WERI-Rb-1 (cell line): ENCODE results near the gene RS1.
A peak's percentile ranks its signal among the peaks of the same experiment; 100 is the strongest.

Experiments
- DNase-seq: peaks from one replicate; pipeline ENCODE4 v3.0.0-alpha.2; 2020
- H3K27ac ChIP-seq: fragments of 250-450 bp; sonication (Bioruptor Pico); 2 replicates; pipeline ENCODE4 v1.5.1; 2020; ENCODE audit warnings: mild to moderate bottlenecking, moderate library complexity
- H3K27me3 ChIP-seq: fragments of 250-450 bp; sonication (Bioruptor Pico); 2 replicates; pipeline ENCODE4 v1.5.1; 2021; ENCODE audit warnings: mild to moderate bottlenecking, low read depth, moderate library complexity; ENCODE audit not compliant: insufficient read depth, severe bottlenecking
- H3K36me3 ChIP-seq: fragments of 250-450 bp; sonication (Bioruptor Pico); 2 replicates; pipeline ENCODE4 v1.5.1; 2020; ENCODE audit warnings: mild to moderate bottlenecking, moderate library complexity
- H3K4me3 ChIP-seq: 2 replicates; pipeline ENCODE4 v1.5.1; 2011; ENCODE audit warnings: low read depth, mild to moderate bottlenecking, control low read depth, low read length
- H3K9me3 ChIP-seq: fragments of 250-450 bp; sonication (Bioruptor Pico); 2 replicates; pipeline ENCODE4 v1.5.1; 2021; ENCODE audit warnings: mild to moderate bottlenecking, moderate library complexity; ENCODE audit not compliant: severe bottlenecking
- CTCF ChIP-seq: IDR thresholded peaks from 2 replicates; pipeline ENCODE4 v1.5.1; 2011; ENCODE audit warnings: low read depth, mild to moderate bottlenecking, control low read depth, inconsistent platforms, low read length

RS1 gene

GRCh38 chrX:18676050-18676449 is 4.1 kb upstream of the RS1 start:
- H3K4me3 ChIP-seq: no peak overlapping the region
- H3K27ac ChIP-seq: no peak overlapping the region
- H3K36me3 ChIP-seq: no peaks in the 10 kb centered on the region
- H3K9me3 ChIP-seq: peaks cover 3% of the 10 kb centered on the region
- H3K27me3 ChIP-seq: no peaks in the 10 kb centered on the region
- no peak for DNase-seq
- no peak for TF ChIP-seq CTCF

GRCh38 chrX:18674788-18675735 is 3.2 kb upstream of the RS1 start:
- H3K36me3 ChIP-seq: no peaks in the 10 kb centered on the region
- TF ChIP-seq CTCF: no peak
- no peak for DNase-seq
- H3K27ac ChIP-seq: no peak overlapping the region; the same call in 1 of the 2 replicates
- H3K27me3 ChIP-seq: no peaks in the 10 kb centered on the region
- no peak overlapping the region for H3K4me3 ChIP-seq
- peaks cover 3% of the 10 kb centered on the region for H3K9me3 ChIP-seq

GRCh38 chrX:18674417-18674787 is 2.5 kb upstream of the RS1 start:
- Histone ChIP-seq H3K36me3 (peaks cover 4% of the 10 kb centered on the region; the same call in 1 of the 2 replicates), H3K27me3 (no peaks in the 10 kb centered on the region), H3K4me3 (no peak overlapping the region), H3K9me3 (peaks cover 3% of the 10 kb centered on the region), H3K27ac (peak overlapping the region; percentile 46; the same call in 1 of the 2 replicates)
- TF ChIP-seq CTCF: no peak
- no peak for DNase-seq

GRCh38 chrX:18668071-18668835 is 3.7 kb downstream of the RS1 start:
- no peak overlapping the region for H3K27ac ChIP-seq
- DNase-seq: no peak
- no peak for TF ChIP-seq CTCF
- H3K36me3 ChIP-seq: peaks cover 39% of the 10 kb centered on the region
- H3K27me3 ChIP-seq: no peaks in the 10 kb centered on the region
- no peaks in the 10 kb centered on the region for H3K9me3 ChIP-seq
- H3K4me3 ChIP-seq: no peak overlapping the region

- Histone ChIP-seq H3K9me3 (no peaks in the 10 kb centered on the region), H3K36me3 (peaks cover 45% of the 10 kb centered on the region), H3K27me3 (no peaks in the 10 kb centered on the region), H3K27ac (no peak overlapping the region), H3K4me3 (no peak overlapping the region)
- TF ChIP-seq CTCF: no peak
- DNase-seq: no peak
Measured at GRCh38 chrX:18666614-18667013, 5.3 kb downstream of the RS1 start.
